Sigmoid colon (tissue), 7 donors: ENCODE measurements around the gene MSTO1. TPM values are rescaled to one million over a fixed set of nuclear protein-coding genes. Genes with fewer than 3 reads are reported as not detected.
A peak's percentile ranks its signal among the peaks of the same experiment; 100 is the strongest.
"Not testable (repeated sequence)": the region's sequence is repeated elsewhere in the genome, so short reads cannot be mapped to it uniquely, and the experiment has no call there.

ENCODE experiments used
- DNase-seq: peaks from one replicate; pipeline ENCODE4 v3.0.0-alpha.2; 2019
- H3K27ac ChIP-seq, 4 donors: fragments of 200-600 bp; sonication (generic); one replicate each; pipeline ENCODE4 v1.5.1; 2016 to 2019; ENCODE audit warnings: mild to moderate bottlenecking in 1 of 4
- H3K27me3 ChIP-seq, 3 donors: fragments of 200-600 bp; sonication (generic); one replicate each; pipeline ENCODE4 v1.5.1; 2019; ENCODE audit warnings: mild to moderate bottlenecking in 1 of 3
- H3K36me3 ChIP-seq, 4 donors: fragments of 200-600 bp; sonication (generic); one replicate each; pipeline ENCODE4 v1.5.1; 2016 to 2019
- H3K4me1 ChIP-seq, 4 donors: fragments of 200-600 bp; sonication (generic); one replicate each; pipeline ENCODE4 v1.5.1; 2017 to 2019
- H3K4me3 ChIP-seq, 4 donors: fragments of 200-600 bp; sonication (generic); one replicate each; pipeline ENCODE4 v1.5.1; 2017 to 2019; ENCODE audit warnings: mild to moderate bottlenecking in 2 of 4, moderate library complexity in 1 of 4
- H3K9me3 ChIP-seq, 4 donors: fragments of 200-600 bp in 3 of 4; sonication (generic) in 3 of 4; one replicate each; pipeline versions ENCODE4 v1.5.1 to v1.6.1; 2013 to 2019
- EP300 ChIP-seq, 4 donors: sonication (generic); formaldehyde crosslinking; IDR thresholded peaks; one replicate each; pipeline ENCODE4 v1.6.1; 2017; ENCODE audit warnings: antibody characterized with exemption in 4 of 4
- POLR2A ChIP-seq, 2 donors: fragments of 450-650 bp; IDR thresholded peaks; one replicate each; pipeline ENCODE4 v1.6.1; 2016; ENCODE audit warnings: antibody characterized with exemption in 2 of 2, mild to moderate bottlenecking in 2 of 2, moderate library complexity in 2 of 2
- POLR2AphosphoS5 ChIP-seq, 4 donors: sonication (generic); formaldehyde crosslinking; IDR thresholded peaks; one replicate each; pipeline ENCODE4 v1.6.1; 2017; ENCODE audit warnings: antibody characterized with exemption in 4 of 4
- WGBS, 2 donors: extraction: QIAGEN DNeasy Blood & Tissue Kit; methylation state at CpG; one replicate each; pipeline ENCODE4 v1.1.7; 2013; 5-methylcytosine and 5-hydroxymethylcytosine counted together
- intact Hi-C: fragments of 100-400 bp; cut with DNase I; formaldehyde crosslinking; loops from one replicate; pipeline ENCODE4 v1.15.1; 2023
- polyA plus RNA-seq, 3 donors: library from polyadenylated mRNA; stranded (reverse); fragments of 200-250 nt; gene quantifications; one replicate each; pipeline ENCODE4 v1.2.3, GENCODE V29; 2013
- total RNA-seq, 4 donors: library from RNA; depleted of rRNA; stranded (reverse); fragments of >200 nt; gene quantifications; one replicate each; pipeline ENCODE4 v1.1.0, GENCODE V29; 2016
- TF ChIP-seq, protein P1 (sequence below), 4 experiments: fragments of 450-650 bp in 3 of 4; fragments of 200-600 bp in 1 of 4; IDR thresholded peaks; one replicate each; pipeline ENCODE4 v1.5.1; 2016 to 2019; ENCODE audit warnings: antibody characterized with exemption in 4 of 4, mild to moderate bottlenecking in 3 of 4, moderate library complexity in 2 of 4
- donor health status: healthy with polysubstance abuse.
- donor health status: Bipolar disorder and iron deficiency.
- donor health status: healthy.

Gene MSTO1
- total and polyA plus RNA-seq, 7 donors: 3.6 to 26.7 (median 6.5) TPM

DNA sequence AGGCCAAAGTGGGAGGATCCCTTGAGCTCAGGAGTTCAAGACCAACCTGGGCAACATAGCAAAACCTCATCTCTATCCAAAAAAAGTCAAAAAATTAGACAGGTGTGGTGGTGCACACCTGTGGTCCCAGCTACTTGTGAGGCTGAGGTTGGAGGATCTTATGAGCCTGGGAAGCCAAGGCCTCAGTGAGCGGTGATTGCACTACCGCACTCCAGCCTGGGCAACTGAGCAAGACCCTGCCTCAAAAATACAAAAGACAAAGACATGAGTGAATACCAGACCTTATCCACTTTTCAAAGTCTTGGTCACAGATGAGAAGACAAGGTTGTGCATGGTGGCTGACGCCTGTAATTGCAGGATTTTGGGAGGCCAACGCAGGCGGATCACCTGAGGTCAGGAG is 13.2 kb upstream of the MSTO1 start:
- Histone ChIP-seq H3K4me1 (peaks cover 0 to 11% (median 5%) of the 10 kb centered on the region in 4 donors), H3K27me3 (no peaks in the 10 kb centered on the region), H3K36me3 (no peaks in the 10 kb centered on the region), H3K9me3 (no peaks in the 10 kb centered on the region), H3K27ac (no peak overlapping the region), H3K4me3 (no peak overlapping the region)
- no peak for DNase-seq
- intact Hi-C loops: no loop called here
- 97 to 100% methylated on average over 5 of the region's 5 CpGs for WGBS, 2 donors
- TF ChIP-seq POLR2AphosphoS5 (IDR thresholded peaks at IDR 0.05): no peak

DNA sequence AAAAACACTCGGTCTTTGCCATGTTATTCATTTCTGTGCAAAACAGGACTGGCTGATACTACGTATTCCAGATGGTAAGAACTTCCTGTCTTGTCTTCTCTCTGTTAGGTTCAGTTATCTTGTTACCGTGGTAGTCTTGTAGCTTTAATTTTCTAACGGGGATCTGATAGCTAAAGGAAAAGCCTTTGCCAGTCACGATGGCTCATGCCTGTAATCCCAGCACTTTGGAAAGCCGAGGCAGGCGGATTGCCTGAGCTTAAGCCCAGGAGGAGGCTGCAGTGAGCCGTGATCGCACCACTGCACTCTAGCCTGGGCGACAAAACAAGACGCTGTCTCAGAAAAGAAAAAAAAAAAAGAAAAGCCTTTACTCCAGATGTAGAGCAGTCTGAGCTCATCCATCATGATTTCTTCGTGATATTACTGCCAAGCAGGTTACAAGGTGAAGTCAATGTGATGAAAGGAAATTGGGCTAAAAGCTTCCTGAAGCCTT is 11.1 kb upstream of the MSTO1 start:
- Histone ChIP-seq H3K27ac (no peak overlapping the region), H3K4me1 (peaks cover 0 to 11% (median 3%) of the 10 kb centered on the region in 4 donors), H3K27me3 (no peaks in the 10 kb centered on the region), H3K9me3 (no peaks in the 10 kb centered on the region), H3K36me3 (no peaks in the 10 kb centered on the region), H3K4me3 (peak overlapping the region in 1 of 4 donors; percentile 8)
- intact Hi-C loops: no loop called here
- 24 to 46% methylated on average over 12 of the region's 12 CpGs for WGBS, 2 donors
- TF ChIP-seq, protein P1, sequence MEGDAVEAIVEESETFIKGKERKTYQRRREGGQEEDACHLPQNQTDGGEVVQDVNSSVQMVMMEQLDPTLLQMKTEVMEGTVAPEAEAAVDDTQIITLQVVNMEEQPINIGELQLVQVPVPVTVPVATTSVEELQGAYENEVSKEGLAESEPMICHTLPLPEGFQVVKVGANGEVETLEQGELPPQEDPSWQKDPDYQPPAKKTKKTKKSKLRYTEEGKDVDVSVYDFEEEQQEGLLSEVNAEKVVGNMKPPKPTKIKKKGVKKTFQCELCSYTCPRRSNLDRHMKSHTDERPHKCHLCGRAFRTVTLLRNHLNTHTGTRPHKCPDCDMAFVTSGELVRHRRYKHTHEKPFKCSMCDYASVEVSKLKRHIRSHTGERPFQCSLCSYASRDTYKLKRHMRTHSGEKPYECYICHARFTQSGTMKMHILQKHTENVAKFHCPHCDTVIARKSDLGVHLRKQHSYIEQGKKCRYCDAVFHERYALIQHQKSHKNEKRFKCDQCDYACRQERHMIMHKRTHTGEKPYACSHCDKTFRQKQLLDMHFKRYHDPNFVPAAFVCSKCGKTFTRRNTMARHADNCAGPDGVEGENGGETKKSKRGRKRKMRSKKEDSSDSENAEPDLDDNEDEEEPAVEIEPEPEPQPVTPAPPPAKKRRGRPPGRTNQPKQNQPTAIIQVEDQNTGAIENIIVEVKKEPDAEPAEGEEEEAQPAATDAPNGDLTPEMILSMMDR (IDR thresholded peaks at IDR 0.05): no peak
- TF ChIP-seq EP300 (IDR thresholded peaks at IDR 0.05) (no peak), POLR2AphosphoS5 (IDR thresholded peaks at IDR 0.05) (no peak), POLR2A (IDR thresholded peaks at IDR 0.05) (no peak)
- no peak for DNase-seq

DNA sequence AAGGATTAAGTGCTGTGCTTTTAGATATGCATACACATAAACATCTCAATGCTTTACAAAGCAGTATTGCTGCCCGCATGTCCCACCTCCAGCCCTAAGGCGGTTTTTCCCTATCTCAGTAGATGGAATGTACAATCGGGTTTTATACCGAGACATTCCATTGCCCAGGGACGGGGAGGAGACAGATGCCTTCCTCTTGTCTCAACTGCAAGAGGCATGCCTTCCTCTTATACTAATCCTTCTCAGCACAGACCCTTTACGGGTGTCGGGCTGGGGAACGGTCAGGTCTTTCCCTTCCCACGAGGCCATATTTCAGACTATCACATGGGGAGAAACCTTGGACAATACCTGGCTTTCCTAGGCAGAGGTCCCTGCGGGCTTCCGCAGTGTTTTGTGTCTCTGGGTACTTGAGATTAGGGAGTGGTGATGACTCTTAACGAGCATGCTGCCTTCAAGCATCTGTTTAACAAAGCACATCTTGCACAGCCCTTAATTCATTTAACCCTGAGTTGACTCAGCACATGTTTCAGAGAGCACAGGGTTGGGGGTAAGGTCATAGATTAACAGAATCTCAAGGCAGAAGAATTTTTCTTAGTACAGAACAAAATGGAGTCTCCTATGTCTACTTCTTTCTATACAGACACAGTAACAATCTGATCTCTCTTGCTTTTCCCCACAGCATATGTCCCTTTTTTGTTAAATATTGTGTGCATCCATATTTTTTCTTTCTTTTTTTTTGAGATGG is 10.0 kb upstream of the MSTO1 start:
- H3K27ac ChIP-seq, H3K36me3 ChIP-seq, H3K4me3 ChIP-seq, H3K9me3 ChIP-seq, H3K27me3 ChIP-seq, intact Hi-C loops, DNase-seq: not testable (repeated sequence)
- H3K4me1 ChIP-seq: peaks cover 0 to 11% (median 3%) of the 10 kb centered on the region in 4 donors
- 43 to 44% methylated on average over 12 of the region's 12 CpGs for WGBS, 2 donors

DNA sequence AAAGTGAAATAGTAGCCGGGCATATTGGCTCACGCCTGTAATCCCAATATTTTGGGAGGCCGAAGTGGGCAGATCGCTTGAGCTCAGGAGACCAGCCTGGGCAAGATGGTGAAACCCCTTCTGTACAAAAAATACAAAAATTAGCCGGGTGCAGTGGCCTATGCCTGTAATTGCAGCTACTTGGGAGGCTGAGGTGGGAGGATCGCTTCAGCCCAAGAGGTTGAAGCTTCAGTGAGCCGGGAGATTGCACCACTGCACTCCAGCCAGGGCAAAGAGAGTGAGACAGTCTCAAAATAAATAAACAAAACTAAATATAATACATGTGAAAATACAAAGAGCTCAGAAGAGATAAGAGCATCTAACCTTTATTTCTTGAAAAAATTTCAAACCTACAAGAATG is 2.3 kb upstream of the MSTO1 start:
- Histone ChIP-seq H3K9me3 (no peaks in the 10 kb centered on the region), H3K27ac (no peak overlapping the region), H3K4me3 (no peak overlapping the region), H3K36me3 (peaks cover 0 to 7% (median 5%) of the 10 kb centered on the region in 4 donors), H3K27me3 (no peaks in the 10 kb centered on the region), H3K4me1 (no peaks in the 10 kb centered on the region)
- WGBS, 2 donors: 83 to 88% methylated on average over 7 of the region's 7 CpGs
- DNase-seq: no peak
- intact Hi-C loops: no loop called here
- no peak for TF ChIP-seq POLR2AphosphoS5 (IDR thresholded peaks at IDR 0.05)
- TF ChIP-seq, protein P1 (IDR thresholded peaks at IDR 0.05): no peak
- no peak for TF ChIP-seq EP300 (IDR thresholded peaks at IDR 0.05)
- TF ChIP-seq POLR2A (IDR thresholded peaks at IDR 0.05): no peak

DNA sequence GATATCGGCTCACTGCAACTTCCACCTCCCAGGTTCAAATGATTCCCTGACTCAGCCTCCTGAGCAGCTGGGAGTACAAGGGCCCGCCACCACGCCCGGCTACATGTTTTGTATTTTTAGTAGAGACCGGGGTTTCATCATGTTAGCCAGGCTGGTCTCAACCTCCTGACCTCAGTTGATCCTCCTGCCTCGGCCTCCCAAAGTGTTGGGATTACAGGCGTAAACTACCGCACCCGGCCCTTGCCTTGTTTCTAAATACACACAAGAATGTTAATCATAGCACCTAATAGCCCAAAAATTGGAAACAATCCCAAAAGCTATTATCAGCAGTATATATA is 1.2 kb upstream of the MSTO1 start:
- intact Hi-C loops: no loop called here
- peaks cover 0 to 13% (median 8%) of the 10 kb centered on the region in 4 donors for H3K36me3 ChIP-seq
- no peaks in the 10 kb centered on the region for H3K27me3 ChIP-seq
- no peaks in the 10 kb centered on the region for H3K9me3 ChIP-seq
- TF ChIP-seq EP300 (IDR thresholded peaks at IDR 0.05): no peak
- TF ChIP-seq, protein P1 (IDR thresholded peaks at IDR 0.05): no peak
- no peak for TF ChIP-seq POLR2A (IDR thresholded peaks at IDR 0.05)
- no peak for TF ChIP-seq POLR2AphosphoS5 (IDR thresholded peaks at IDR 0.05)
- WGBS, 2 donors: 85 to 96% methylated on average over 9 of the region's 9 CpGs
- no peak overlapping the region for H3K27ac ChIP-seq
- H3K4me1 ChIP-seq: no peaks in the 10 kb centered on the region
- H3K4me3 ChIP-seq: no peak overlapping the region
- peak; percentile 64 for DNase-seq

DNA sequence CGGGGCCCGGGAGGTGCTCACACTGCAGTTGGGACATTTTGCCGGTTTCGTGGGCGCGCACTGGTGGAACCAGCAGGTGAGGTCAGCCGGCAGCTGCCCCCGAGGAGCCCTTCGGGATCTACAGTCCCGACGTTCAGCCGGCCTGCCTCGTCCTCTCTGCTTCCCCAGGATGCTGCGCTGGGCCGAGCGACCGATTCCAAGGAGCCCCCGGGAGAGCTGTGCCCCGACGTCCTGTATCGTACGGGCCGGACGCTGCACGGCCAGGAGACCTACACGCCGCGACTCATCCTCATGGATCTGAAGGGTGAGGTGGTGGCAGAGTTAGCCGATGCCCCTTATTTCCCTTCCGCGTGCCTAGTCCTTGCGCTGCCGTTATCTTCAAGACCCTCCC is 234 bp downstream of the MSTO1 start:
- Histone ChIP-seq H3K4me3 (peak overlapping the region in 3 of 4 donors; percentile 54 to 66 (median 63)), H3K27ac (peak overlapping the region in 1 of 4 donors; percentile 71), H3K36me3 (peaks cover 0 to 13% (median 8%) of the 10 kb centered on the region in 4 donors)
- H3K4me1 ChIP-seq, DNase-seq, H3K27me3 ChIP-seq, intact Hi-C loops, H3K9me3 ChIP-seq: not testable (repeated sequence)
- WGBS, 2 donors: 0% methylated on average over 5 of the region's 33 CpGs

DNA sequence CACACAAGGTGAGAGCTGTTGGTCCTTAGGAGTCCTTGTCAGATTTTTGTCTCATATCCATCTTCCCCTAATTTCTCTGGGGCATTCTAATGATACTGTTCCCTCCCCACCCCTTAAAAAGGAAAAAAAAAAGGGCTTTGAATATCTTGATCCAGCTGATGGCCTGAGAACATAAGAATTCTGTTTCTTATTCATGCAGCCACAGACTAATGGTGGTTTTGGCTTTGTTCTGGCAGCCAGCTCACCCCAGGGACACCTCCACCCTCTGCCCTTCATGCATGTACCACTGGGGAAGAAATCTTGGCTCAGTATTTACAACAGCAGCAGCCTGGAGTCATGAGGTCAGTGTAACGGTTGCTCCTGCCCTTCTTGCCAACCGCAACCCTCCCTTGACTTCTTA is 3.2 kb downstream of the MSTO1 start:
- H3K27me3 ChIP-seq, H3K4me3 ChIP-seq, H3K4me1 ChIP-seq, H3K9me3 ChIP-seq, DNase-seq, H3K27ac ChIP-seq, intact Hi-C loops: not testable (repeated sequence)
- no CpG with 5 or more reads among the region's 2 CpGs for WGBS, 2 donors
- H3K36me3 ChIP-seq: peaks cover 0 to 13% (median 8%) of the 10 kb centered on the region in 4 donors
